M059J (cell line): ENCODE measurements around the gene DBN1. TPM values are rescaled to one million over a fixed set of nuclear protein-coding genes. Genes with fewer than 3 reads are reported as not detected.

Experiments used
- DNase-seq: peaks from one replicate; pipeline ENCODE4 v3.0.0-alpha.2; 2012; ENCODE audit warnings: low read depth
- total RNA-seq: library from RNA; depleted of rRNA; stranded (reverse); fragments of >200 nt; shearing (Covaris generic); gene quantifications from 2 replicates; pipeline ENCODE4 v1.2.3, GENCODE V29; 2014

DBN1 gene
- total RNA-seq, 1 experiment from 2014 or later, result 121 TPM

- DNase-seq, result peak; percentile 80
Observed at GRCh38 chr5:177455661-177456590, 17.5 kb downstream of the DBN1 start.

GRCh38 chr5:177455036-177455660 is 18.3 kb downstream of the DBN1 start:
- DNase-seq, result peak; percentile 65

DNA sequence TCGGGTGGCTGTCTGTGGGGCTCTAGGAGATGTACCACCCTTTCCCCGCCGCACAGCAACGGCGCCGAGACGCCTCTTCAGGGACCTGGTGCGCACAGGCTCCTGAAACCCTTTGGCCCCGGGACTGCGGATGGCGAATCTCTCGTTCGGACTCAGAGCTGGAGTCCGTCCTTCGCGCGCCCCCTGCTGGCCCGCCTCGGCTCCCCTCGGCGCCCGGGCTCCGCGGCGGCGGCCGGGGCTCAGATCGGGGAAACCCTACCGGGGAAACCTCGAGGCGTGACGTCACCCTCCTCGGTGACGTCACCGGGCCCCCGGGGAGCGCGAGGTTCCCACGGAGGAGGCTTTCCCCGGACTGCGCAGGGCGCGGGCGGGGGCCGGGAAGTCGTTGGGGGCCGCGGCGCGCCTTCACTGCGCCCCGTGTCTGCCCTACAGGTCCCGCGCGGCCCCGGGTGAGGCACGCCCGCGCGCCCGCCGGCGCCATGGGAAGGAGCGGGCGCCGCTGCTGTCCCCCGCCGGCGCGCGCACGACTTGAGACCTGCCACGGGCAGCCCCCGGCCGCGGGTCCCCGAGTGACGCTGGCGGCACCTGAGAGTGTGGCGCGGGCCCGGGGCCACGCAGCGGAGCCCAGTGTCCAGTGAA is 18.9 kb downstream of the DBN1 start:
- DNase-seq, result peak; percentile 87

GRCh38 chr5:177453852-177454396 is 19.5 kb downstream of the DBN1 start:
- DNase-seq, result peak; percentile 43

DNA sequence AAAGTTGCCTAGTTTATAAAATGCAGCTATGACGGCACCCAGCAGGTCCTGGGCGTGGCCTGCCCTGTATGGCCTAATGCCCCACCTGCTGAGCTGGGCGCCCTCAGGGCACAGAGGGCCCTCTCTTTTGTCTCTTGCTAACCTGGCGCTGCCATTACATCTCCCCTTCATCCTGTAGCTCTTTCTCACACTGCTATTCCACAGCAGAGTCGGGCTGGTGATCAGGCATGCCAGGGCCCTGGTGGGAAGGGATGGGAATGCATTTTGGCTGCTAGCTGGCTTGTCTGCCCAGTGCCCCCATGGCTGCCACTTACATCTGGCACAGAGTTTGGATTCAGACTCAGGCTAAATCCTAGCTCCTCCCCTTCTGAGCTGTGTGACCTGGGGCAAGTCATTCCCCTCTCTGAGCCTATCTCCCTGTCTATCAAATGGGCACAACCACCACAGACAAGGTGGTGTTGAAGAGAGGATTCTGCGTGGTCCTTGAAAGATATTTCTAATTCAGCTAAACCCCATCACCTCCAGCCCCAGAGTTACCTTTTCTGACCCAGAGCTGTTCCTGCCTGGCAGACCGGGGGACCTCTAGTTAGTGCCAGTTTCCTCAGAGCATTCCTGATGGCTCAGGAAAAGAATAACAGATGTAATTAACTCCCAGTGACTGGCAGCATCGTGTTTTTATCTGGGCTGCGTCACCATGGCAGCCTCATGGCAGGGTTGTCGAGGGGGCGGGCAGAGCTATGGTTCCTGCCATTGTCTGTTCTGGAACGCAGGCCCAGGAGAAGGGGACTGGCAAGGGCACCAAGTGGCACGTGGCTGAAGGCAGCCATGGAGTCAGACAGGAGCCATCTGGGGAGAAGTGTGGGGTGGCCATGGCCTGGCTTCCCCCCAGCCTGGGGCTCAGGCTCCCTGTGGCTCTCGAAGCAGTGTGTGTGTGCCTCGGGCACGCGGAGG is 20.5 kb downstream of the DBN1 start:
- peak; percentile 38 for DNase-seq

DNA sequence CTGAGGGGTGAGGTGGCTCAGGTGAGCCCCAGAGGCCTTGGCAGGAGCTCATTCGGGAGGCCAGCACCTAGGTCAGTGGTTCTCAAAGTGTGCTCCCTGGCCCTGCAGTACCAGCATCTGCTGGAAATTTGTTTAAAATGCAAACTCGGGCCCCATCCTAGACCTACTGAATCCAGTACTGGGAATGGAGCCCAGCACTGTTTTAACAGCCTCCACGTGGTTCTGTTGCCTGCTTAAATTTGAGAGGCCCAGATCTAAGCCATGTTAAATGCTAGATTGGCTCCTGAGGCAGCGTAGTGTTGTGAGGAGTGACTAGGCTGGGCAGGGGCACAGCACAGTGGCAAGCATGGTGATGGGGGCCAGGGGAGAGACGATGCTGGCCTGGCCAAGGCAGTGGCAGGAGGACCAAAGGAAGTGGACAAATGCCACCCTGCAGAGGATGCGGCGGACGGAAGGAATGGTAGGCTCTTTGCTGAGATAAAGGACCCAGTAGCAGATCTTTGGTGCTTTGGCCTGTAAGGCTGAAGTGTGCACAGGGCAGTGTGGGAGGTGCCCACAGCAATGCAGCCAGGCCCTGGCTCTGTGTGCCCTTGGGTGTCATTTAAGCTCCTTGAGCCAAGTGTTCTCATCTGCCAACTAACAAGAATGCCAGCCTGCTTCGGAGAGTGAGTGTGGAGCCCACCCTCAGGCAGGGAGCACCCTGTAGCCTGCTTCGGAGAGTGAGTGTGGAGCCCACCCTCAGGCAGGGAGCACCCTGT is 22.6 kb downstream of the DBN1 start:
- no peak for DNase-seq

DNA sequence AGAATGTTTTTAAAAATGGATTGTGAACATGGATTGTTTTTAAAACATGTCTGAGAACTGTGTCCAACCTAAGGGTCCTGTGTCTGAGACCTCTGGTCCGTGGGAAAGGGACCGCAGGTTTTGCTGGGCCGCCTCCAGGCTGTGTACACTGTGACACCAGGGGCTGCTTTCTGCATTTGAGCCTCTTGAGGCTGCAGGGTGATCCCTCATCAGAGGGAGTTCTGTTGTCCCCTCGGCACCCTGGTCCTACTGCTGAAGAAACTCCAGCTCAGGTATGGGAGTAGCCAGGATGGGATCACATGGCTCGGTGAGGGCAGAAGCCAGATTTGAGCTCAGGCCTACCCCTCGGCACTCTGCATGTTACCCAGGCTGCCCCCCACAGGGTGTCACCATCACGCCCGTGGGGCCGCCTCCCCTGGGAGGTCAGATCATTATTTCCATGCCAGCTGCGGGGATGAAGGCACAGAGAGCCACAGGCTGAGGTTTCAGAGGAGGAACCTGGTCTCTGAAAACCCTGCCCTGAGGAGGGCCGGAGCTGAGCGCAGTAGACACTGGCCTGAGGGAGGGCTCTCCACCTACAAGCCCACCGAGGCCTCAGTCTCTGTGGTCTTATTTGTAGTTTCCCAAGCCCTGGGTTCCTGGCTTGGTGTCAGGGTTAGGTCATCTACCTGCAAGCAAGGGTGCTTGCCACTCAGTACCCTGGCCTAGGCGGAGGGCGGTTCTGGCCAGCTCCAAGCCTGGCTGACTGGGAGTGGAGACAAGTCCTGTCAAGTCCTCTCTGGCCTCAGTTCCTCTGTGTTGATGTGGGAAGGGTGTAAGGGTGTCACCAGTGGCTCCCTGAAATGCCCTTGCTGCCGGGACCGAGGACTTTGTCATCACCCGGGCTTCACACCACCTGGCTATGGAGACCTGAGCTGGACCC is 24.0 kb downstream of the DBN1 start:
- no peak for DNase-seq

DNA sequence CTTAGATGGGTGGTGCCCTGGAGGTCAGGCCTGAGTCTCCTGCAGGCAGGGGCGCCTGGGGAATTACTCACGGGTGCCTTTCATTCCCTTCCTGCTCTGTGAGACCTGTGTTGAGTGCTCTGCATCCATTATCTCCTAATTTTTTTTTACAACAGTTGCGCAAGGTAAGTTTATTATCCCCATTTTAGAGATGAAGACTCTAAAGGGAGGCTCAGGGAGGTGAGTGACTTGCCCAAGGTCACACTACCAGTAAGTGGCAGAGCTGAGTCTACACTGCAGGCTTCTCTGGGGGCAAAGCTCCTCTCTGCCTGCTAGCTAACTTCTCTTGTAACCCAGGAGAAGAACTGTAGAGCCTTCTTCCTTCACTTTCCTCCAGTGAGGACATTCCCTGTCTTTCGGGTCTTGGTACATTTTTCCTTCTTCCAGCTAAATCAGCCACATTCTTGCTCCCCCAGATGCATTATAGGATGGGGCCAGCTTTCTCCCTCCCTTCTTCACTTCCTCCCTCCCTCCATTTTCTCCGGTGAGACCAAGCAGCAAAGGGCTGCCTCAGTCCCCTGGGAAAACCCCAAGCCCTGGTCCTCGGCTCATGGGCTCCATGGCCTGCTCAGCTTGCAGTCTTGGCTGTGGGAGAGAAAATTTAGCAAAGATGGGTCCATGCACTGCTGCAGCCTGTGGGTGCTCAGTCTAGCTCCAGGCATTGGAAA is 25.0 kb downstream of the DBN1 start:
- DNase-seq, result no peak

DNA sequence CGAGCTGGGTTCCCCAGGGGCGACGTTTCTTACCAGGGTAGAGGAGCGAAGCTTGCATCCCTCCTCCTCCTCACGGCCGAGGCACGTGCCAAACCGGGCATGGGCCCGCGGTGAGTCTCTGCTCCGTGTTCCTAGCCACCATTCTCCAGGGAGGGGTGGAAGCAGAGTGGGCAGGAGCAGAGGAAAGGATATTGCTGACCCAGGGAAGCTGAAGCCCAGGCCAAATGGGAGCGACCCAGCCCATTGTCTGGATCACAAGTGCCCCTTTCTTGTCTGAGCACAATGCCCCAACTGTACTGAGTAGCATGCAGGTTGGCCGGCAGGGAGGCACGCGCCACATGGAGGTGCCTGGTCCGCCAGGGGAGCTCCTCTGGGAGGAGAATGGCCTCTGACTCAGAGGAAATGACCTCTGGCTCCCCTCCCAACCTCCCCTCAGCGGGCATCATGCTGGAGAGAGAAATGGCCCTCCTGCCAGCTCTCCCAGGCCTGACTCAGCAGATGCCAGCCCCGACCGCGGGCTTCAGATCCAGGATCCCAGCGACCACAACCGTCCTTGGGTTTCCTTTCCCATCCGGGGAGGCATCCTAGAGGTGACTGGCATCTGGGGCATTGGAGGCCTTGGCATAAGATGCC is 25.7 kb downstream of the DBN1 start:
- peak; percentile 99 for DNase-seq

GRCh38 chr5:177447066-177447610 is 26.3 kb downstream of the DBN1 start:
- peak; percentile 78 for DNase-seq

GRCh38 chr5:177446200-177447065 is 27.0 kb downstream of the DBN1 start, which contains the start of gene PRR7:
Gene PRR7, plus strand, starts transcription at chr5:177446814. Its CDS starts 8,254 bp downstream, at chr5:177455068.
- DNase-seq, result peak; percentile 63

GRCh38 chr5:177445917-177446199 is 27.6 kb downstream of the DBN1 start:
- DNase-seq, result no peak

GRCh38 chr5:177445052-177445916 is 28.1 kb downstream of the DBN1 start:
- no peak for DNase-seq

GRCh38 chr5:177444106-177445051 is 29.1 kb downstream of the DBN1 start:
- DNase-seq, result no peak
